DMS53 treated with DMSO at 0.1 percent for 48 hours (cell line): ENCODE measurements around the gene CHRDL2.
A peak's percentile ranks its signal among the peaks of the same experiment; 100 is the strongest.
"Not testable (repeated sequence)": the region's sequence is repeated elsewhere in the genome, so short reads cannot be mapped to it uniquely, and the experiment has no call there.

ENCODE experiments used
- DNase-seq: peaks from one replicate; lab custom pipeline; 2025; ENCODE audit not compliant: unreplicated experiment; lab: John Stamatoyannopoulos, UW

The CHRDL2 gene

GRCh38 chr11:74731301-74732094 is at the start of gene CHRDL2:
TSS of gene CHRDL2 (minus strand) at chr11:74731426. CDS start at chr11:74730888, 538 bp downstream.
- peak; percentile 22 for DNase-seq

- DNase-seq = no peak
Observed at GRCh38 chr11:74780248-74781005, 49.2 kb upstream of the CHRDL2 start.

- DNase-seq = no peak
Observed at GRCh38 chr11:74778581-74778980, 47.4 kb upstream of the CHRDL2 start.

- DNase-seq = no peak
Observed at GRCh38 chr11:74777877-74778276, 46.7 kb upstream of the CHRDL2 start.

GRCh38 chr11:74777038-74777437 is 45.8 kb upstream of the CHRDL2 start:
- no peak for DNase-seq

GRCh38 chr11:74776546-74776945 is 45.3 kb upstream of the CHRDL2 start:
- DNase-seq = no peak

GRCh38 chr11:74775762-74776161 is 44.5 kb upstream of the CHRDL2 start:
- DNase-seq = no peak

- DNase-seq = no peak
Observed at GRCh38 chr11:74773476-74773875, 42.2 kb upstream of the CHRDL2 start.

GRCh38 chr11:74771139-74771538 is 39.9 kb upstream of the CHRDL2 start:
- no peak for DNase-seq

GRCh38 chr11:74770456-74770855 is 39.2 kb upstream of the CHRDL2 start:
- DNase-seq = no peak

- DNase-seq = no peak
Observed at GRCh38 chr11:74769055-74769707, 38.0 kb upstream of the CHRDL2 start.

GRCh38 chr11:74768172-74768651 is 37.0 kb upstream of the CHRDL2 start:
- DNase-seq = not testable (repeated sequence)

- DNase-seq = no peak
Observed at GRCh38 chr11:74766905-74767304, 35.7 kb upstream of the CHRDL2 start.

- DNase-seq = no peak
Observed at GRCh38 chr11:74756571-74756970, 25.3 kb upstream of the CHRDL2 start.

GRCh38 chr11:74755395-74755995 is 24.3 kb upstream of the CHRDL2 start:
- DNase-seq = no peak

- peak; percentile 61 for DNase-seq
Observed at GRCh38 chr11:74754507-74755252, 23.5 kb upstream of the CHRDL2 start.

- no peak for DNase-seq
Observed at GRCh38 chr11:74751303-74751702, 20.1 kb upstream of the CHRDL2 start.

- DNase-seq = not testable (repeated sequence)
Observed at GRCh38 chr11:74750598-74750997, 19.4 kb upstream of the CHRDL2 start.

GRCh38 chr11:74749965-74750296 is 18.7 kb upstream of the CHRDL2 start:
- no peak for DNase-seq

- DNase-seq = peak; percentile 35
Observed at GRCh38 chr11:74749127-74749964, 18.1 kb upstream of the CHRDL2 start.
